ENCODE measurements around the gene DEXI.
"Not testable (repeated sequence)": the region's sequence is repeated elsewhere in the genome, so short reads cannot be mapped to it uniquely, and the experiment has no call there.

DEXI gene

DNA sequence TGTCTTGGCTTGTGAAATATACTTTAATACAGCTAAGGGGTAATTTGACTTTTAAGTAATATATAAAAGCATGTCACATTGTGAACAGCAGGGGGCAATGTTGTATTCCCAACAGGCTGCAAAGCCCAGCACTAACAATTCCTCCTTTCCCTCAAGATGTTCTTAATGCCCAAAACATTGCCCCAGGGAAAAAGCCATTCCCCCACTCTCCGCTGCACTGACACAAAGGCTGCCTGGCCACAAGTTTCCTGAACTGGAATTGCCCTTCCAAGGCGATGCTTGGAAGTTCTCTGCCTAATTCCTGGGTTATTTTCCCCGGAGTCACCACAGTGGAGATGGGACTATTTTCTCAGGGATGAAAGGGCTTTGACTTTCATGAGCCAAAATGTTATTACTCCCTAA, 29.3 kb upstream of the DEXI start:
- H3K4me3 ChIP-seq: no peak overlapping the region
- H3K27ac ChIP-seq: peak overlapping the region in 6 of 21 experiments; percentile 11 to 51 (median 44)

DNA sequence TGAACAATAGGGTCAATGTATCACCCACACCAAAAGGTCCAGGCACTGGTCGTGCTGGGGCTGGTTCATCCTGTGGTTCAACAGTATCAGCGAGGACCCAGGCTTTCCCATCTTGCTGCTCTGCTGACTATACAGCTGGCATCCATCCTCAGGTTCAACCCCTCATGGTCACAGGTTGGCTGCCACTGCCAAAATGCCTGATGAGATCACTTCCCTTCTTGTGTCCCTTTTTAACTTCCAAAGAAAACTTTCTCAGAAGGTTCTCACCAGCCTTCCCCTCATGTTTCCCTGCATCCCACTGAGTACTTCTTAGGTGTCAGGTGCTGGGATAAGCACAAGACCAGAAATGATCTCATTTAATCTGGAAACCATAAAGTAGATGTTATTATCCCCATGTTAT, 27.8 kb upstream of the DEXI start:
- H3K27ac ChIP-seq: no peak overlapping the region
- no peak overlapping the region for H3K4me3 ChIP-seq

DNA sequence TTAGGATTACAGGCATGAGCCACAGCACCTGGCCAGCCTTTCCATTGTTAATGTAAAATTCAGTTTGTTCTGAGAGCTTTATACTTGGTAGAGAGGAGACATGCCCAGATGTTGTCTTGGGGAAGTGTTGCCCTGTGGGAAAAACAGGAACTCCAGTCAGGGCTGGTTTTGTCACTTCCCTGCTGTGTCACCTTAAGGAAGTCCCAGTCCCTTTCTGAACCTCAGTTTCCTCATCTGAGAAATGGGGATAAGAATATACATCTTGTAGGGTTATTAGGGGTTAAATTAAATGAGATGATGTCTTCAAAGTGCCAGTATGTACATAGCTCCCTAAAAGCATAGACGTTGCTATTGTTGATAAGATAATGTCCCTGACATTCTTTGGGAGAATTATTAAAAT, 27.3 kb upstream of the DEXI start:
- H3K4me3 ChIP-seq: no peak overlapping the region
- no peak overlapping the region for H3K27ac ChIP-seq

DNA sequence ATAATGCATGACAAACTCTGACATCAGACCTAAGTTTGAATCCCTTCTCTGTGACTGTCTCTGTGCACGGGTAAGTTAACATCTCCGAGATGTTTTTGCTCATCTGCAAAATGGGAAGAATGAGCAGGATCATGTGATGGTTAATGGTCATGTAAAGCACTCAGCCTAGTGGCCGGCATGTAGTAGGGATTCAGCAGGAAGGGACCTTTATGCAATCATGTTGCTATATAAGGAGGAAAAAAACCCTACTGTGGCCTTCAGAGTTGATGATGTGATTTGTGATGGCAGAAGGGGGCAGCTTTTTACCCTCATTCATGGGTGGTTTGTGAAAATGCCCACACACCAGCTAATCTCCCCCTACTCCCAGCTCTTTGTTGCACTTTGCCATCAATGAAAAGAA, 26.2 kb upstream of the DEXI start:
- Histone ChIP-seq H3K27ac (no peak overlapping the region), H3K4me3 (no peak overlapping the region)

DNA sequence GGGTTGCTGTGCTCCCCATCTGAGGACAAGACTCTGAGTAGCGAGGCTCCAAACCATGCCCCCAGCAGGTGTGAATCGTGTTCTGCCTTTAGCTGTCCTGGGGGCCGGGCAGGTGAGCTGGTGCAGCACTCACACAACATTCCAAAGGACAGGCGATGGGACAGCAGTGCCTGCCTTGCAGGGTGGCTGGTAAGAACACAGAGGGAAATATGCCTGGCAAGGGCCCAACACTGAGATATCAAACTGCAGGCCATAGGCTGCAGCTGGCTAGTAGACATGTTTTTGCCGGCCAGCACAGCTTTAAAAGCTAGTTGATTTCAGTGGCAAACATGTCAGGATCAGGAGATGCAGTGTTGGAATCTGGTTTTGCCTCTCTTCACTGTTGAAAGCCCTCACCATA, 25.7 kb upstream of the DEXI start:
- H3K4me3 ChIP-seq: no peak overlapping the region
- no peak overlapping the region for H3K27ac ChIP-seq

DNA sequence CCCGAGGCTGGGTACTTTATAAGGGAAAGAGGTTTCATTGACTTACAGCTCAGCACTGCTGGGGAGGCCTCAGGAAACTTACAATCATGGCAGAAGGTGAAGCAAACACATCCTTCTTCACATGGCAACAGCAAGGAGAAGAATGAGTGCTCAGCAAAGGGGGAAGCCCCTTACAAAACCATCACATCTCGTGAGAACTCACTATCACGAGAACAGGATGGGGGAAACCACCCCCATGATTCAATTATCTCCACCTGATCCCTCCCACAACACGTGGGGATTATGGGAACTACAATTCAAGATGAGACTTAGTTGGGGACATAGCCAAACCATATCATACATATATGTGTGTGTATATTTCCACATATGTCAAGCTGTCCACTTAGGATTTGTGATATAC, 24.3 kb upstream of the DEXI start:
- not testable (repeated sequence) for H3K27ac ChIP-seq, H3K4me3 ChIP-seq

DNA sequence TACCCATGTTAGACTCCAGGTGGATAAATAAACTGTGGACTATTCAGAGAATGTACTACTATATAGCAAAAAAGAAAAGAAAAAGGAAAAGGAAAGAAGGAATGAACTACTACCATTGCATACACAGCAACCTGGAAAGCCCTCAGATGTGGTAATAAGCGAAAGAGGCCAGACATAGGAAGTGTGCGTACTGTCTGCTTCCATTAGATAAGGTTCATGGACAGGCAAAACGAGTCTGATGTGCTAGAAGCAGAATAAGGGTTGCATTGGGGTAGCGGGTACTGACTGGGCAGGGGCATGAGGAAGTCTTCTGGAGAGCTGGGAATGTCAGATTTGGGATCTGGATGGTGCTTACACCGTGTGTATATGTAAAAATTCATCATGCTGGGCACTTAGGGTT, 23.9 kb upstream of the DEXI start:
- Histone ChIP-seq H3K4me3 (no peak overlapping the region), H3K27ac (no peak overlapping the region)

DNA sequence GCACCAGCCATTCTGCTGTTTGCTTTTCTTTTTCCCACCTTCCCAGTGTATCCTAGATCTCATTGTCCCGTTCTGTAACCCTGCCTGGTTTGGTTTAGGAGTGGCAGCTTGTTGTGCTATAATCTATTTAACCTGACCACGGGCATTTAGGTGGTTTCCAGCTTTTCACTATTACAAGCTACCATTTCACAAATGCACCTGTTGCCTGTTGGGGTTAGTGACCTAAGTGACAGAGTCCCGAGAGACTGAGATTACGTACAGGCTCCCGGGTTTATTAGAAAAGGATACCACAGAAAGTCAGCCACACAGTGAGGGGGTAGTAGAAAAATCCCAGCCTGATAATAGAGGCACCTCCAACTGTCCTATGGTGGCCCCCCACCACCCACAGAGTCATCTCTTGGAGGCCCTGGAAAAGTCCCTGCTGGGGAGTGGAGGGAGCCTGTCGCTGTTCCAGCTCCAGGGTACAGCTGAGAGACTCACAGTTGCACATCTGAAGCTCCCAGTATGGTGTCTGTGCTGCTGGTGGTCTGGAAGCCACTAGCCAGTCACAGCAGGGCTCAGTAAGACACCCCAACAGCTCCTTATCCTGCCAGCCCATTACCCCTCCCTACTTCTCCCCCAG, 23.3 kb upstream of the DEXI start:
- no peak overlapping the region for H3K4me3 ChIP-seq
- no peak overlapping the region for H3K27ac ChIP-seq

DNA sequence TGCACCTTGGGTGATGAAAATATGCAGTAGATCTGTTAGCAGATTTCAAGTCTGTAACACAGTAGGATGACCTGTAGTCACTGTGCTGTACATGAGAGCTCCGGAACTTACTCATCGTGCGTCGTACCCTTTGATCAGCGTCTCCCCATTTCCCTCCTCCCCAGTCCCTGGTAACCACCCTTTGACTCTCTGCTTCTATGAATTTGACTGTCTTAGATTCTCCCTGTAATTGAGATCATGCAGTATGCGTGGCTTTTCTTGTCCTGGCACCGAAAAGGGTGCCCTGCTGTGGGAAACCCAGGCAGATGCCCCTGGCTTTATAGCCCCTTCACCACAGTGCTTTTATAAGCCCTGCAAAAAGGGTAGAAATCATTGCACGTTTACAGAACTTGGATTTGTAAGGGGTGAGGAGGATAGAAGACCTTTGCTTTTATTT, 22.6 kb upstream of the DEXI start:
- Histone ChIP-seq H3K27ac (no peak overlapping the region), H3K4me3 (no peak overlapping the region)

DNA sequence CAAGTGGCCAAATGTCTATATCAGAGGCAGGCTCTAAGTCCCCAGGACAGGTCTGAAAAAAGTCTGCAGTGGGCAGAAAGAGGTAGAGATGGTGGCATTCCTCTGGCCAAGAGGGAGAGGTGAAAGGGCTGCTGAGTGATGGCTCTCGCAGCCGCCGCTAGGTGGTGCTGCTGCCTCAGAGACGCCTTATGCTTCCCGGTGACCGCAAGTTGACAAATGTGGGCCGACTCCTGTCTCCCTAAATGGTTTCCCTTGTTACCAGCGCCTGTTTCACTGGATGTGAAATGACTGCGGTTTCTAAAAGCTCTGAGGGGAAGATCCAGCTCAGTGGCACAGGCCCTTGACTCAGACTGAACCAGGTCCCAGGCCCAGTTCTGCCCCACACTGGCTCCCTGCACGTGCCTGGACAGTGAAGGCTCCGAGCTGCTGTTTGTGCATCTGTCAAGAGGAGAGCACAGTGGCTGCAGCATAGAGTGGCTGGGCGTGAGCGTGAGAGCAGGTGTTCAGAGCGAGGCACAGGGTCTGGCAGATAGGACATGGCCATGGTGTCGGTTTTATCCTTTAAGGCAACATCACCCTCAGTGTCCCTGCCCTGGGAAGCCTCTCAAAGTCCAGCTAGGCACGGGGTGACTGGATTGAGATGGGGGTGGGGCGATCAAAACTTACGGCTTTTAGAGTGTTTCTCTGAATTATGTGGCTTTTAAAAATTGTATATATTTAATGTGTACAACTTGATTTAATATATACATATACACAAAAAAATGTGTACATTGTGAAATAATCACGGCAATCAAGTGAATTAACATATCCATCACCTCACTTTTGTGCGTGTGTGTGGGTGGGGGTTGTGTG, 22.0 kb upstream of the DEXI start:
- Histone ChIP-seq H3K27ac (peak overlapping the region in 5 of 21 experiments; percentile 10 to 42 (median 26)), H3K4me3 (no peak overlapping the region)

DNA sequence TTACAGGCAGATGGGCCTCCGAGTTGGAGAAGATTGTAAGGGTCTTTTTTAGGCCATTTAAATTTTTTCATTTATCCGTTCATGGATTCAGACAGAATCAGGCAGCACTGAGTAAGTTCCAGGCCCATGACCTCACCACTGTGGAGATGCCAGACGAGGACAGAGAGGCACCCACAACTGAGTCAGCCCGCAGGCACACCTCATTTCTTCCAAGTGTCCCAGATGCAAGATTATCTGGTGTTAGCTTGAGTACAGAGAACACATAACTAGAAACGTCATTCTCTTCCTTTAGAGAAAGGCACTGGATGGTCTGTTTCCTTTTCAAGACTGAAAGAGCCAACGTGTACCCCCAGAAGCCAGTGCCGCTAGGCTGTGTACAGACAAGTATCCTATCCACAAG, 19.0 kb upstream of the DEXI start:
- Histone ChIP-seq H3K4me3 (no peak overlapping the region), H3K27ac (peak overlapping the region in 5 of 21 experiments; percentile 11 to 50 (median 44))

DNA sequence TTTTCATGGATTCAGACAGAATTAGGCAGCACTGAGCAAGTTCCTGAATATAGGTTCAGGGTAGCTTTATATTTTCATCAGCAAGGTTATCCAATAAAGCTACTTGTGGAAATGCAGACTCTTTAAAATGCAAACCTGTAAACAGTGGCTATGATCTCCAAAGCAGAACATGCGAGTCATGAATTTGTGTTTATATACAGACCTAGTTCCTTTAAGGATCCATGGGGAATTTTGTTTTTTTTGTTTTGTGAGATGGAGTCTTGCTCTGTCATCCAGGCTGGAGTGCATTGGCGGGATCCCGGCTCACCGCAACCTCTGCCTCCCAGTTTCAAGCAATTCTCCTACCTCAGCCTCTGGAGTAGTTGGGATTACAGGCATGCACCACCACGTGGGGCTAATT, 16.9 kb upstream of the DEXI start:
- no peak overlapping the region for H3K4me3 ChIP-seq
- no peak overlapping the region for H3K27ac ChIP-seq

DNA sequence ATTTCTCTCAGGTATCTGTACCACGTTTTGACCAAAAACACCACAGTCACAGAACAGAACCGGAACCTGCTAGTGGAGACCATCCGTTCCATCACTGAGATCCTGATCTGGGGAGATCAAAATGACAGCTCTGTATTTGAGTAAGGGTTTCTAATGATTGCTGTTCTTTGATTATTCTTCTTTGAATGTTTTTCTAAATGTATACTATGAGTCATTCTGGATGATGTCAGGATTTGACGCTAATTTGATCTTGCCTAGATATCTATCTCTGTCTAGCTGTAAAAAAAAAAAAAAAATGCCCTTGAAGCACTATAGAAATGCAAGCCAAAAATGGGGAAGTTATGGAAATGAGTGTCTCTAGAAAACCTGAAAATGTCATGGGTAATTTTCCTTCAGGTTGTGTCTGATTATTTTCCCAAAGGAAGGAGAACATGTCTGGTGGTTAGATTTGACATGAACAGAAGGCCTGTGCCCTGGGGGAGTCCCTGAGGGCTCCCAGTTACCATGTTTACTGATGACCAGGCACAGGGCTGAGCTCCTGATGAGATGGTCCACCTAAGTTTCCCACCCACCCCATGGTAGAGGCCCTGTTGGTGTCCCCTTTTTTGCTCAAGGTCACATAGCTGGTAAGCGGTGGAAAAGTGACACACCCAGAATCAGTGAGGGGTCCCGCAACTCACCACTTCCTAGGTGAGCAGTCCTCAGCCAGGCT, 15.7 kb upstream of the DEXI start:
- Histone ChIP-seq H3K4me3 (no peak overlapping the region), H3K27ac (peak overlapping the region in 7 of 21 experiments; percentile 3 to 72 (median 24))

DNA sequence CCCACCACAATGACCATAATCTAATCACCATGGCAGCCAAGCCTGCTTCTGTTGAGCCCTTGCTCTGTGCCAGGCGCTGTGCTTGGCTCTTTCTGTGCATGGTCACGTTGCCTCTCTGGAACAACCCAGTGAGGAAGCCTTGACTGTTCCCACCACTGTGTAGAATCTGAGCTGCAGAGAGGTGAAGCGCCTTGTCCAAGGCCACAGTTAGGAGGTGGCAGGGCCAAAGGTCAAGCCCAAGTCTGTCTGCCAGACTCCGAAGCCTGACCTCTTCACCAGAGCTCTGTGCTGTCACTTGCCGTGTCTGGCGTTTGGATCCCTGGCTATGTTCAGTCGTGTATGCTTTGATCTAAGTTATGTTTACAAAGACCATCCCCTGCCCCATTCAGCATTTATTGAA, 12.6 kb upstream of the DEXI start:
- H3K4me3 ChIP-seq: no peak overlapping the region
- H3K27ac ChIP-seq: no peak overlapping the region

DNA sequence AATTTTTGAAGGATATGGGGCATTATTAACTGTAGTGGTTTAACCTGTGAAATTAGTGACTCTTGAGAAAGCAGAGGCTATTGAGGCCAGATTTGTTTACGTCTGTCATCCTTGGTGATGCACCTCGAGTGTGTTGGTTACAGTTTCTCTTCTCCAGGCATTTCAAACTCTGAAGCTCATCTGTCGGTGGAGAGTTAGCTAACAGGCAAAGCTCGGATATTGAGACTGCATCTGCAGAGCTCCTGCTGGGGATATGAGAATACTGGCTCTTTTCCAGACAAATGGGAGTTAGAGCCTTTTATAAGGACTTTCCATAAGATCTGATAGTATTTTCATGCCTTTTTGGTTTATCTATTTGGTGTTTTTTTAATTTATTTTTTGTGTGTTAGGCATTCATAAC, 8.8 kb upstream of the DEXI start:
- peak overlapping the region in 1 of 21 experiments; percentile 4 for H3K27ac ChIP-seq
- no peak overlapping the region for H3K4me3 ChIP-seq

DNA sequence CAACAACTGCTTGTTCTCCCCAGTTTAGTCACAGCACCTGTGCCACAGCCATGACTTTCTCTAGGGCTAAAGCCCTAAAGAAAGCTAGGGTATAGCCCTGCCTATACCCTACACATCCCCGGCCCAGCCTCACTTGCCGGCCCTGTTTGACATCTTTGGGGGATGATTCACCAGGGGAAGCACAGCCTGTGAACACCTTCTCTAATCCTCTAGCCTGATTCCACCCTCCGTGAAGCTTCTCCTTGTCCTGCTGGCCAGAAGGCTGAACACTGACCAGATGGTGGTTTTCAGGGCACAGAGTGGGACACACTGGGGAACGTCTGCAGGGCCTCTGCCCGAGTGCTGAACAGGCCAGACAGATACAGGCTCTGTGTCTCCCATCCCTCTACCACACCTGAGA, 8.1 kb upstream of the DEXI start:
- Histone ChIP-seq H3K27ac (peak overlapping the region in 7 of 21 experiments; percentile 4 to 49 (median 18)), H3K4me3 (no peak overlapping the region)

DNA sequence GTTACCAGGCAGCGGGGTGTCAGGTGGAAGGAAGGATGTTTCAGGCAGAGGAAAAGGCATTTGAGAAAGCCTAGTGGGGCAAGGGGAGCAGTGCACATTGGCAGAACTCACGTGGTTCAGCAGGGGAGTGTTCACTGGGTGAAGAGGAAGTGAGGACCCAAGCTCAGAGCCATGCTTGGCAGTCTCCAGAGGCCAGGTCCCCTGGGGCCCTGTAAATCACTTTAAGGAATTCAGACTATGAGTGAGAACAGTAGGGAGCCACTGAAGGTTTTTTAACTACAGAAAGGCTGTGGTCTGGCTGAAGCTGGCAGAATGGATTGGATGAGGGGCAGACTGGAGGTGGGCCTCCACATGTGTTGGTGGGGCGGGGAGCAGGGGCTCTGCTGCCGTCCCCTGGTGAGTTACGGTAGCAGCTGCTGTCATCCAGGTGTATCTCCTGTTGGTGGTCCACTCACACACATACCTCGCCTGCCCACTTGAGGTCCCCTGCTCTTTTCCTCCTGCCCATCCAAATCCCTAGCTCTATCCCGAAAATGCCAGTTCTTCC, 7.2 kb upstream of the DEXI start:
- H3K4me3 ChIP-seq: no peak overlapping the region
- H3K27ac ChIP-seq: peak overlapping the region in 5 of 21 experiments; percentile 11 to 49 (median 27)

DNA sequence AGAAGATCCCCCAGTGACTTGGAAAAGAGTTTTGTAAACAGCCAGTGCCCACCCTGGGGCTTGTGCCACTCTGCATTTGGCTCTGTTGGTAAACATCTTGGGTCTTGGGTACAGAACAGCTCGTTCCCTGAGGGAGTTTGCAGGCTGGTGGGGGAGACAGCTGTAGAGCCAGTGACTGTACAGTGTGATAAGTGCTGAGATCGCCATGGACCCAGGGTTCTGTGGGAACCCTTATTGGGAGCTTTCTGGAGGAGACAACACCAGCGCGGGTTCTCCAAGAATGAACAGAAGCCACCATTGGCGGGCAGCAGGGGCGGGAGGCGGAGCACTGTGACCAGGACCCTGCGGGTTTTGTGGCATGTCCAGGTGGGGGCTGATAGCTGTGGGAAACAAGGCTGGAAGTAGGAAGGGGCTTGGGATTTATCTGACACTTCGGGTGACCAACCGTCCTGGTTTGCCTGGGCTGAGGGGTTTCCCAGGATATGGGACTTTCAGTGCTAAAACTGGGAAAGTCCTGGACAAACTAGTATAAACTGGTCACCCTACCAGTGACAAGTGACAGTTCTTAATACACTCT, 5.0 kb upstream of the DEXI start:
- Histone ChIP-seq H3K4me3 (no peak overlapping the region), H3K27ac (no peak overlapping the region)

DNA sequence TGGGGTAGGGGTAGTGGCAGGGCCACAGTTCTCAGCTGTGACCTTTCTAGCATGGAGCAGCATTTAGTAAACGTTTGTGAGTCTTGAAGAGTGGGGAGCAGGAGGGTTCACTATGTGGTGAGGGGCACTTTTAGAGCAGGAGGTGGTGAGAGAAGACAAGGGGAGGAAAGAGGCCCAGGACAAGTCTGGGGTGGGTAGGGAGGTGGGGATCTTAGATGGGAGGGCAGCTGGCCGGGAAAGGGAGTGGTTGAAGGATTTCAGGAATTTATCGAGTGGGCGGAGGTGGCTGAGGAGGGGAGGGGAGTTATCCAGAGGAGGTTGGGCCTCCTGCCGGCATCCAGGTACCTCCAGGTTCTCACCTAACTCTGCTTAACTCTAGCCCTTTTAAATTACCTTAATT, 4.0 kb upstream of the DEXI start:
- H3K27ac ChIP-seq: peak overlapping the region in 5 of 21 experiments; percentile 9 to 83 (median 34)
- H3K4me3 ChIP-seq: no peak overlapping the region
